HEK293 (cell line): Measurements from ENCODE around the gene TMEM270.

ENCODE experiments used
- GLIS2 ChIP-seq: fragments of 450-650 bp; formaldehyde crosslinking; IDR thresholded peaks from 2 replicates; pipeline ENCODE4 v1.5.1; 2016; ENCODE audit warnings: missing biosample characterization, missing genetic modification characterization
- SCRT2 ChIP-seq: fragments of 450-650 bp; formaldehyde crosslinking; IDR thresholded peaks from 2 replicates; pipeline ENCODE4 v1.5.1; 2016; ENCODE audit warnings: missing biosample characterization, missing genetic modification characterization
- SP2 ChIP-seq: fragments of 450-650 bp; formaldehyde crosslinking; IDR thresholded peaks from 2 replicates; pipeline ENCODE4 v1.5.1; 2016; ENCODE audit warnings: missing biosample characterization, missing genetic modification characterization
- ZBTB6 ChIP-seq: fragments of 450-650 bp; formaldehyde crosslinking; IDR thresholded peaks from 2 replicates; pipeline ENCODE4 v1.5.1; 2017; ENCODE audit warnings: missing biosample characterization, missing genetic modification characterization
- ZBTB8A ChIP-seq: fragments of 450-650 bp; formaldehyde crosslinking; IDR thresholded peaks from 2 replicates; pipeline ENCODE4 v1.5.1; 2016; ENCODE audit warnings: missing biosample characterization, missing genetic modification characterization
- ZFP37 ChIP-seq: fragments of 450-650 bp; formaldehyde crosslinking; IDR thresholded peaks from 2 replicates; pipeline ENCODE4 v1.5.1; 2016; ENCODE audit warnings: missing biosample characterization, missing genetic modification characterization
- ZNF175 ChIP-seq: fragments of 450-650 bp; formaldehyde crosslinking; IDR thresholded peaks from 2 replicates; pipeline ENCODE4 v1.5.1; 2016; ENCODE audit warnings: missing biosample characterization, missing genetic modification characterization
- ZNF19 ChIP-seq: fragments of 450-650 bp; formaldehyde crosslinking; IDR thresholded peaks from 2 replicates; pipeline ENCODE4; 2016; ENCODE audit warnings: missing biosample characterization, missing genetic modification characterization, low read depth
- ZNF211 ChIP-seq: fragments of 450-650 bp; formaldehyde crosslinking; IDR thresholded peaks from 2 replicates; pipeline ENCODE4 v1.5.1; 2016; ENCODE audit warnings: low read depth, missing biosample characterization, missing genetic modification characterization
- ZNF214 ChIP-seq: fragments of 450-650 bp; formaldehyde crosslinking; IDR thresholded peaks from 2 replicates; pipeline ENCODE4 v1.5.1; 2017; ENCODE audit warnings: missing biosample characterization, mild to moderate bottlenecking, missing genetic modification characterization, borderline replicate concordance
- ZNF350 ChIP-seq: fragments of 450-650 bp; formaldehyde crosslinking; IDR thresholded peaks from 2 replicates; pipeline ENCODE4 v1.5.0; 2017; ENCODE audit warnings: missing biosample characterization, mild to moderate bottlenecking, missing genetic modification characterization
- ZNF426 ChIP-seq: fragments of 450-650 bp; formaldehyde crosslinking; IDR thresholded peaks from 2 replicates; pipeline ENCODE4 v1.5.1; 2017; ENCODE audit warnings: missing biosample characterization, missing genetic modification characterization, mild to moderate bottlenecking, inconsistent platforms, moderate library complexity
- ZNF530 ChIP-seq: fragments of 450-650 bp; formaldehyde crosslinking; IDR thresholded peaks from 2 replicates; pipeline ENCODE4 v1.5.1; 2016; ENCODE audit warnings: low read depth, missing biosample characterization, missing genetic modification characterization
- ZNF561 ChIP-seq: fragments of 450-650 bp; IDR thresholded peaks from 2 replicates; pipeline ENCODE4 v1.5.1; 2018; ENCODE audit warnings: missing biosample characterization, missing genetic modification characterization, borderline replicate concordance
- ZNF626 ChIP-seq: fragments of 450-650 bp; sonication (Bioruptor Pico); formaldehyde crosslinking; IDR thresholded peaks from 2 replicates; pipeline ENCODE4 v1.5.1; 2018; ENCODE audit warnings: missing biosample characterization, missing genetic modification characterization, inconsistent platforms
- ZNF639 ChIP-seq: fragments of 450-650 bp; formaldehyde crosslinking; IDR thresholded peaks from 2 replicates; pipeline ENCODE4 v1.5.1; 2016; ENCODE audit warnings: missing biosample characterization, missing genetic modification characterization
- ZSCAN30 ChIP-seq: fragments of 450-650 bp; IDR thresholded peaks from 2 replicates; pipeline ENCODE4 v1.5.1; 2018; ENCODE audit warnings: missing biosample characterization, mild to moderate bottlenecking, missing genetic modification characterization, moderate library complexity
- ZXDB ChIP-seq: fragments of 450-650 bp; formaldehyde crosslinking; IDR thresholded peaks from 2 replicates; pipeline ENCODE4 v1.5.1; 2016; ENCODE audit warnings: missing biosample characterization, missing genetic modification characterization
- TF ChIP-seq, protein P1 (sequence below): fragments of 450-650 bp; formaldehyde crosslinking; conservative IDR thresholded peaks from 2 replicates; pipeline ENCODE4 v1.5.1; 2016; ENCODE audit warnings: low read depth, missing biosample characterization, missing genetic modification characterization
- TF ChIP-seq, protein P2 (sequence below): fragments of 450-650 bp; formaldehyde crosslinking; IDR thresholded peaks from 2 replicates; pipeline ENCODE4 v1.5.1; 2016; ENCODE audit warnings: missing biosample characterization, missing genetic modification characterization
- TF ChIP-seq, protein P3 (sequence below): fragments of 450-650 bp; formaldehyde crosslinking; IDR thresholded peaks from 2 replicates; pipeline ENCODE4 v1.5.0; 2017; ENCODE audit warnings: missing biosample characterization, missing genetic modification characterization, borderline replicate concordance

Gene TMEM270

DNA sequence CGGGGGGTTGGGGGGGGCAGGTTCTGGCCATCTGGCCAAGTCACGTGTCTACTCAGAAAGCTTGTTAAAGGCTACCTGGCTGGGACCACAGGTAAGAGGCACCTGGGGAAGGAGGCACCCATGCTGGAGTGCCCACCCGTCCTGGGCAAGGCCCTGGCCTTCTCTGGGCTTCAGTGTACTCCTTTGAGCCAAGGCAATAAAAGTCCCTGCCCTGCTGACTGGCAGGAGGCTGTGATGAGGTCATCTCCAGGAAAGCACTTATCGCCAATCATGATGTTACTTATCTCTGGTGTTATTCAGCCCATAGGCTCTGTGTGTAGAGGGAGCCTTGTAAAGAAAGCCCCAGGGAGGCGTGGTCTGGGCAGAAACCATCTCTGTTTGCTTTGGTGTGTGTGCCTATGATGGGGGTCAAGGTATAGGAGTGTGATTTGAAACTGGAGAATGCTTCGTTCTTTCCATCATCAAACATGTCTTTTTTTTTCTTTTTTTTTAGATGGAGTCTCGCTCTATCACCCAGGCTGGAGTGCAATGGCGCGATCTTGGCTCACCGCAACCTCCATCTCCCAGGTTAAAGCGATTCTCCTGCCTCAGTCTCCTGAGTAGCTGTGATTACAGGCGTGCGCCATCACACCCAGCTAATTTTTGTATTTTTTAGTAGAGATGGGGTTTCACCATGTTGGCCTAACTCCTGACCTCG is 32.7 kb upstream of the TMEM270 start (continued):
- peak; percentile 65; the same call in 1 of the 2 replicates for TF ChIP-seq ZNF639 (tag by site-specific recombination)
- peak; percentile 20; the same call in 1 of the 2 replicates for TF ChIP-seq ZNF561 (tag by site-specific recombination)
- TF ChIP-seq SCRT2 (tag by site-specific recombination): no peak
- TF ChIP-seq ZNF175 (tag by site-specific recombination): no peak
- TF ChIP-seq, protein P1, sequence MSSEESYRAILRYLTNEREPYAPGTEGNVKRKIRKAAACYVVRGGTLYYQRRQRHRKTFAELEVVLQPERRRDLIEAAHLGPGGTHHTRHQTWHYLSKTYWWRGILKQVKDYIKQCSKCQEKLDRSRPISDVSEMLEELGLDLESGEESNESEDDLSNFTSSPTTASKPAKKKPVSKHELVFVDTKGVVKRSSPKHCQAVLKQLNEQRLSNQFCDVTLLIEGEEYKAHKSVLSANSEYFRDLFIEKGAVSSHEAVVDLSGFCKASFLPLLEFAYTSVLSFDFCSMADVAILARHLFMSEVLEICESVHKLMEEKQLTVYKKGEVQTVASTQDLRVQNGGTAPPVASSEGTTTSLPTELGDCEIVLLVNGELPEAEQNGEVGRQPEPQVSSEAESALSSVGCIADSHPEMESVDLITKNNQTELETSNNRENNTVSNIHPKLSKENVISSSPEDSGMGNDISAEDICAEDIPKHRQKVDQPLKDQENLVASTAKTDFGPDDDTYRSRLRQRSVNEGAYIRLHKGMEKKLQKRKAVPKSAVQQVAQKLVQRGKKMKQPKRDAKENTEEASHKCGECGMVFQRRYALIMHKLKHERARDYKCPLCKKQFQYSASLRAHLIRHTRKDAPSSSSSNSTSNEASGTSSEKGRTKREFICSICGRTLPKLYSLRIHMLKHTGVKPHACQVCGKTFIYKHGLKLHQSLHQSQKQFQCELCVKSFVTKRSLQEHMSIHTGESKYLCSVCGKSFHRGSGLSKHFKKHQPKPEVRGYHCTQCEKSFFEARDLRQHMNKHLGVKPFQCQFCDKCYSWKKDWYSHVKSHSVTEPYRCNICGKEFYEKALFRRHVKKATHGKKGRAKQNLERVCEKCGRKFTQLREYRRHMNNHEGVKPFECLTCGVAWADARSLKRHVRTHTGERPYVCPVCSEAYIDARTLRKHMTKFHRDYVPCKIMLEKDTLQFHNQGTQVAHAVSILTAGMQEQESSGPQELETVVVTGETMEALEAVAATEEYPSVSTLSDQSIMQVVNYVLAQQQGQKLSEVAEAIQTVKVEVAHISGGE: no peak
- no peak for TF ChIP-seq ZNF426 (tag by site-specific recombination)
- no peak for TF ChIP-seq ZNF626 (tag by site-specific recombination)
- 0 out of 2 replicates have a peak, but pooled peaks have one; percentile 29 for TF ChIP-seq ZSCAN30 (tag by site-specific recombination)
- TF ChIP-seq ZBTB6 (tag by site-specific recombination): peak; percentile 92
- TF ChIP-seq ZNF19: no peak
- TF ChIP-seq ZNF211 (tag by site-specific recombination): no peak
- no peak for TF ChIP-seq ZNF350
- TF ChIP-seq ZNF530: no peak
- peak; percentile 74 for TF ChIP-seq ZXDB
- TF ChIP-seq, protein P2, sequence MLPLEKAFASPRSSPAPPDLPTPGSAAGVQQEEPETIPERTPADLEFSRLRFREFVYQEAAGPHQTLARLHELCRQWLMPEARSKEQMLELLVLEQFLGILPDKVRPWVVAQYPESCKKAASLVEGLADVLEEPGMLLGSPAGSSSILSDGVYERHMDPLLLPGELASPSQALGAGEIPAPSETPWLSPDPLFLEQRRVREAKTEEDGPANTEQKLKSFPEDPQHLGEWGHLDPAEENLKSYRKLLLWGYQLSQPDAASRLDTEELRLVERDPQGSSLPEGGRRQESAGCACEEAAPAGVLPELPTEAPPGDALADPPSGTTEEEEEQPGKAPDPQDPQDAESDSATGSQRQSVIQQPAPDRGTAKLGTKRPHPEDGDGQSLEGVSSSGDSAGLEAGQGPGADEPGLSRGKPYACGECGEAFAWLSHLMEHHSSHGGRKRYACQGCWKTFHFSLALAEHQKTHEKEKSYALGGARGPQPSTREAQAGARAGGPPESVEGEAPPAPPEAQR (tag by site-specific recombination): no peak
- TF ChIP-seq SP2 (tag by site-specific recombination): peak; percentile 60
- TF ChIP-seq ZBTB8A (tag by site-specific recombination): peak; percentile 83
- TF ChIP-seq GLIS2 (tag by site-specific recombination): 0 out of 2 replicates have a peak, but pooled peaks have one; percentile 26
- no peak for TF ChIP-seq ZNF214 (tag by site-specific recombination)
- TF ChIP-seq ZFP37 (tag by site-specific recombination): no peak
- TF ChIP-seq, protein P3, sequence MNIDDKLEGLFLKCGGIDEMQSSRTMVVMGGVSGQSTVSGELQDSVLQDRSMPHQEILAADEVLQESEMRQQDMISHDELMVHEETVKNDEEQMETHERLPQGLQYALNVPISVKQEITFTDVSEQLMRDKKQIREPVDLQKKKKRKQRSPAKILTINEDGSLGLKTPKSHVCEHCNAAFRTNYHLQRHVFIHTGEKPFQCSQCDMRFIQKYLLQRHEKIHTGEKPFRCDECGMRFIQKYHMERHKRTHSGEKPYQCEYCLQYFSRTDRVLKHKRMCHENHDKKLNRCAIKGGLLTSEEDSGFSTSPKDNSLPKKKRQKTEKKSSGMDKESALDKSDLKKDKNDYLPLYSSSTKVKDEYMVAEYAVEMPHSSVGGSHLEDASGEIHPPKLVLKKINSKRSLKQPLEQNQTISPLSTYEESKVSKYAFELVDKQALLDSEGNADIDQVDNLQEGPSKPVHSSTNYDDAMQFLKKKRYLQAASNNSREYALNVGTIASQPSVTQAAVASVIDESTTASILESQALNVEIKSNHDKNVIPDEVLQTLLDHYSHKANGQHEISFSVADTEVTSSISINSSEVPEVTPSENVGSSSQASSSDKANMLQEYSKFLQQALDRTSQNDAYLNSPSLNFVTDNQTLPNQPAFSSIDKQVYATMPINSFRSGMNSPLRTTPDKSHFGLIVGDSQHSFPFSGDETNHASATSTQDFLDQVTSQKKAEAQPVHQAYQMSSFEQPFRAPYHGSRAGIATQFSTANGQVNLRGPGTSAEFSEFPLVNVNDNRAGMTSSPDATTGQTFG (tag by site-specific recombination): no peak
- TF ChIP-seq, all 188 proteins: peak for 47
